Measurements from ENCODE around the gene CCDC8. TPM values are rescaled to one million over a fixed set of nuclear protein-coding genes. Genes with fewer than 3 reads are reported as not detected.
"Not testable (repeated sequence)": the region's sequence is repeated elsewhere in the genome, so short reads cannot be mapped to it uniquely, and the experiment has no call there.

The CCDC8 gene
- total and polyA plus RNA-seq, 5 donors from 2014 or later, result not detected

GRCh38 chr19:46407856-46408663, 5.3 kb downstream of the CCDC8 start:
- Histone ChIP-seq H3K27me3 (ENCODE audit: control insufficient read depth, insufficient read depth, low read length) (peaks cover 8% of the 10 kb centered on the region), H3K36me3 (ENCODE audit: control insufficient read depth, insufficient read depth, low read length) (no peaks in the 10 kb centered on the region), H3K9me3 (ENCODE audit: control insufficient read depth in 2 of 2, low read length in 2 of 2) (no peaks in the 10 kb centered on the region), H3K27ac (ENCODE audit: insufficient read depth, low read length, poor library complexity, severe bottlenecking) (no peak overlapping the region), H3K4me1 (ENCODE audit: control insufficient read depth, insufficient read depth, low read length, poor library complexity, severe bottlenecking) (peaks cover 12% of the 10 kb centered on the region), H3K4me3 (ENCODE audit: low read depth, low read length) (no peak overlapping the region)
- peaks cover 0 to 21% (median 10%) of the 10 kb centered on the region in 4 donors for H3K4me1 Mint-ChIP-seq
- ATAC-seq (ENCODE audit: low read depth in 2 of 2) (no peak), DNase-seq (no peak)
- no peak overlapping the region for H3K4me3 Mint-ChIP-seq
- peaks cover 76% of the 10 kb centered on the region for H3K27me3 Mint-ChIP-seq
- H3K9me3 Mint-ChIP-seq, result peaks cover 0 to 5% (median 0%) of the 10 kb centered on the region in 7 donors
- no peak overlapping the region for H3K27ac Mint-ChIP-seq
- H3K36me3 Mint-ChIP-seq, result no peaks in the 10 kb centered on the region

DNA sequence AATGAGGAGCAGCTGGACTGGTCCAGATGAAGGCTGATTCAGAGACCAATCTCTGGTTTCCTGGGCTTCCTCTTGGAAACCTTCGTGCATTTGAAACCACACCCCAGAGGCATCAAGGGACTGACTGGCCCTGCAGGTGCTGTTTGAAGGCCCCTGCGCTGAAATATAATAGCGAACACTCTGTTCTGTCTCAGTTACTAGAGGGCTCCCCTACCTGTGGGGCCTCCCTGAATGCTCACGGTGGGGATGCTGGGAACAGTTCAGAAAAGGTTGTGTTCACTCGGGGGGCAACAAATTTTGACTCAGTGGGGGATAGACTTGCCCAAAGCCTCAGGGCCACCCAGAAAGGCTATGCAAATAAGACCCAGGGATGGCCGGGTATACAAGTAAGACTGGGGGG, 6.4 kb downstream of the CCDC8 start:
- Histone ChIP-seq H3K27ac (ENCODE audit: insufficient read depth, low read length, poor library complexity, severe bottlenecking) (no peak overlapping the region), H3K4me1 (ENCODE audit: control insufficient read depth, insufficient read depth, low read length, poor library complexity, severe bottlenecking) (peaks cover 12% of the 10 kb centered on the region), H3K27me3 (ENCODE audit: control insufficient read depth, insufficient read depth, low read length) (peaks cover 8% of the 10 kb centered on the region), H3K36me3 (ENCODE audit: control insufficient read depth, insufficient read depth, low read length) (no peaks in the 10 kb centered on the region), H3K4me3 (ENCODE audit: low read depth, low read length) (no peak overlapping the region), H3K9me3 (ENCODE audit: control insufficient read depth in 2 of 2, low read length in 2 of 2) (no peaks in the 10 kb centered on the region)
- Mint-ChIP-seq H3K4me1 (peaks cover 0 to 23% (median 9%) of the 10 kb centered on the region in 4 donors), H3K36me3 (no peaks in the 10 kb centered on the region), H3K27ac (no peak overlapping the region), H3K4me3 (peak overlapping the region in 1 of 4 donors; percentile 68), H3K9me3 (peaks cover 0 to 5% (median 0%) of the 10 kb centered on the region in 7 donors), H3K27me3 (peaks cover 86% of the 10 kb centered on the region)
- DNase-seq (no peak), ATAC-seq (ENCODE audit: low read depth in 2 of 2) (no peak)

DNA sequence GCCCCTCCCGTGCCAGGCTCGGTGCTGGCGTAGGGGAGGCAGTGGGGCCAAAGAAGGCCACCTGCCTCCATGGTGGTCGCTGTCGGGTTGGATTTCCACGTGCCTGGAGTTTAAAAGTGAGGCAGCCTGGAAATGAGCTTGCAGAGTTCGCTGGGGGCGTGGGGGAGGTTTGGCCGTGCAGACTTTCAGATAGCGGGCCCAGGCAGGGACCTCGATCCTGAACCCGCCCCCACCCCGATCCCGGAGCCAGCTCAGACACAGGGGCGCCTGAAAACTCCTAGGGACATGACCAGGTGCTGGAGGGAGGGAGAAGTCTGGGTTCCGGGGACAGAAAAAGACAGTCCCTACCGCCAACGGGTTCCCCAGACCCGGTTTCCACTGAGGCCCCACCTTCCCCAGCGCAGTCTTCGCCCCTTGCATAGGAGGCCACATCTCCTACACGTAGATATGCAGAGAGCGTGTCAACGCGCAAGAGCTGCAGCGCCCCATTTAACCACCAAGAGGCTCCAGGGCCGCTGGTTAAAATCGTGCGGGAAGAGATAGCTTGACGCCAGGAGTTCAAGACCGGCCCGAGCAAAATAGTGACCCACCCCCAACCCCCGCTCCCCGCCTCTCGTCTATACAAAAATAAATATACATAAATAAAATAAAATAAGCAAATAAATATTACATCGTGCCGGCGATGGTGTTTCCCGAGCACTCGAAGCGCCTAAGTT, 8.5 kb downstream of the CCDC8 start:
- H3K4me3 ChIP-seq (ENCODE audit: low read depth, low read length), result no peak overlapping the region
- Mint-ChIP-seq H3K4me3 (peak overlapping the region in 3 of 4 donors; percentile 12 to 85 (median 36)), H3K27me3 (peaks cover 70% of the 10 kb centered on the region), H3K36me3 (no peaks in the 10 kb centered on the region), H3K27ac (no peak overlapping the region), H3K9me3 (peaks cover 0 to 5% (median 0%) of the 10 kb centered on the region in 7 donors), H3K4me1 (peaks cover 0 to 25% (median 9%) of the 10 kb centered on the region in 4 donors)
- H3K9me3 ChIP-seq (ENCODE audit: control insufficient read depth in 2 of 2, low read length in 2 of 2), result no peaks in the 10 kb centered on the region
- no peak for DNase-seq
- no peak overlapping the region for H3K27ac ChIP-seq (ENCODE audit: insufficient read depth, low read length, poor library complexity, severe bottlenecking)
- peaks cover 12% of the 10 kb centered on the region for H3K4me1 ChIP-seq (ENCODE audit: control insufficient read depth, insufficient read depth, low read length, poor library complexity, severe bottlenecking)
- ATAC-seq (ENCODE audit: low read depth in 2 of 2), result no peak
- peaks cover 8% of the 10 kb centered on the region for H3K27me3 ChIP-seq (ENCODE audit: control insufficient read depth, insufficient read depth, low read length)
- H3K36me3 ChIP-seq (ENCODE audit: control insufficient read depth, insufficient read depth, low read length), result no peaks in the 10 kb centered on the region

GRCh38 chr19:46404055-46404752, 9.2 kb downstream of the CCDC8 start:
- Mint-ChIP-seq H3K27ac (peak overlapping the region in 2 of 3 donors; percentile 13 to 76), H3K4me3 (peak overlapping the region in 3 of 4 donors; percentile 74 to 85 (median 77))

GRCh38 chr19:46402725-46403124, 10.6 kb downstream of the CCDC8 start:
- Mint-ChIP-seq H3K36me3 (no peaks in the 10 kb centered on the region), H3K4me1 (peaks cover 0 to 18% (median 9%) of the 10 kb centered on the region in 4 donors), H3K4me3 (no peak overlapping the region), H3K27me3 (peaks cover 75% of the 10 kb centered on the region), H3K9me3 (peaks cover 0 to 3% (median 0%) of the 10 kb centered on the region in 7 donors), H3K27ac (no peak overlapping the region)
- Histone ChIP-seq H3K4me3 (ENCODE audit: low read depth, low read length) (no peak overlapping the region), H3K27ac (ENCODE audit: insufficient read depth, low read length, poor library complexity, severe bottlenecking) (no peak overlapping the region), H3K4me1 (ENCODE audit: control insufficient read depth, insufficient read depth, low read length, poor library complexity, severe bottlenecking) (peaks cover 12% of the 10 kb centered on the region), H3K9me3 (ENCODE audit: control insufficient read depth in 2 of 2, low read length in 2 of 2) (no peaks in the 10 kb centered on the region), H3K27me3 (ENCODE audit: control insufficient read depth, insufficient read depth, low read length) (peaks cover 2% of the 10 kb centered on the region), H3K36me3 (ENCODE audit: control insufficient read depth, insufficient read depth, low read length) (no peaks in the 10 kb centered on the region)
- DNase-seq (no peak), ATAC-seq (ENCODE audit: low read depth in 2 of 2) (no peak)

More at GRCh38 chr19:46404055-46404752, 9.2 kb downstream of the CCDC8 start:
- Histone ChIP-seq H3K36me3 (ENCODE audit: control insufficient read depth, insufficient read depth, low read length) (no peaks in the 10 kb centered on the region), H3K27ac (ENCODE audit: insufficient read depth, low read length, poor library complexity, severe bottlenecking) (no peak overlapping the region), H3K27me3 (ENCODE audit: control insufficient read depth, insufficient read depth, low read length) (peaks cover 7% of the 10 kb centered on the region), H3K4me1 (ENCODE audit: control insufficient read depth, insufficient read depth, low read length, poor library complexity, severe bottlenecking) (peaks cover 12% of the 10 kb centered on the region), H3K4me3 (ENCODE audit: low read depth, low read length) (no peak overlapping the region), H3K9me3 (ENCODE audit: control insufficient read depth in 2 of 2, low read length in 2 of 2) (no peaks in the 10 kb centered on the region)
- H3K4me1 Mint-ChIP-seq, result peaks cover 0 to 25% (median 9%) of the 10 kb centered on the region in 4 donors
- peaks cover 75% of the 10 kb centered on the region for H3K27me3 Mint-ChIP-seq
- H3K36me3 Mint-ChIP-seq, result no peaks in the 10 kb centered on the region
- peaks cover 0 to 5% (median 0%) of the 10 kb centered on the region in 7 donors for H3K9me3 Mint-ChIP-seq
- DNase-seq (no peak), ATAC-seq (ENCODE audit: low read depth in 2 of 2) (no peak)

DNA sequence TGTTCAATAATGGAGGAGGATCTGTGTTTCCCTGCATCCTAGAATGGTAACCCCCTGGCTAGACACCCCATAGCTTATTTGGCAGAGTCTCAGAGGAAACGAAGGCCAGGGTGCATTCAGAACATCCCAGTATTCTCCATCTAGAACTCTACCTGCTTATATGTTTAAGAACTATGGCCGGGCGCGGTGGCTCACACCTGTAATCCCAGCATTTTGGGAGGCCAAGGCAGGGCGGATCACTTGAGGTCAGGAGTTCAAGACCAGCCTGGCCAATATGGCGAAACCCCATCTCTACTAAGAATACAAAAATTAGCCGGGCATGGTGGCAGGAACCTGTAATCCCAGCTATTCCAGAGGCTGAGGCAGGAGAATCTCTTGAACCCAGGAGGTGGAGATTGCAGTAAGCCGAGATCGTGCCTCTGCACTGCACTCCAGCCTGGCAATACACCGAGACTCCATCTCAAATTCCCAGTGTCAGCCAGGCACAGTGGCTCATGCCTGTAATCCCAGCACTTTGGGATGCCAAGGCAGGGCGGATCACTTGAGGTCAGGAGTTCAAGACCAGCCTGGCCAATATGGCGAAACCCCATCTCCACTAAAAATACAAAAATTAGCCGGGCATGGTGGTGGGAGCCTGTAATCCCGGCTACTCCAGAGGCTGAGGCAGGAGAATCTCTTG, 15.4 kb downstream of the CCDC8 start:
- ATAC-seq (ENCODE audit: low read depth in 2 of 2); DNase-seq; H3K4me3 Mint-ChIP-seq; H3K36me3 ChIP-seq (ENCODE audit: control insufficient read depth, insufficient read depth, low read length); H3K9me3 Mint-ChIP-seq; H3K36me3 Mint-ChIP-seq; H3K4me3 ChIP-seq (ENCODE audit: low read depth, low read length); H3K4me1 ChIP-seq (ENCODE audit: control insufficient read depth, insufficient read depth, low read length, poor library complexity, severe bottlenecking); H3K27ac Mint-ChIP-seq; H3K9me3 ChIP-seq (ENCODE audit: control insufficient read depth in 2 of 2, low read length in 2 of 2); H3K27me3 ChIP-seq (ENCODE audit: control insufficient read depth, insufficient read depth, low read length); H3K27ac ChIP-seq (ENCODE audit: insufficient read depth, low read length, poor library complexity, severe bottlenecking): not testable (repeated sequence)
- Mint-ChIP-seq H3K27me3 (peaks cover 38% of the 10 kb centered on the region), H3K4me1 (peaks cover 0 to 10% (median 2%) of the 10 kb centered on the region in 4 donors)

GRCh38 chr19:46394402-46394797, 19.0 kb downstream of the CCDC8 start:
- Histone ChIP-seq H3K9me3 (ENCODE audit: control insufficient read depth in 2 of 2, low read length in 2 of 2) (no peaks in the 10 kb centered on the region), H3K4me1 (ENCODE audit: control insufficient read depth, insufficient read depth, low read length, poor library complexity, severe bottlenecking) (no peaks in the 10 kb centered on the region), H3K27ac (ENCODE audit: insufficient read depth, low read length, poor library complexity, severe bottlenecking) (no peak overlapping the region), H3K4me3 (ENCODE audit: low read depth, low read length) (no peak overlapping the region), H3K27me3 (ENCODE audit: control insufficient read depth, insufficient read depth, low read length) (no peaks in the 10 kb centered on the region), H3K36me3 (ENCODE audit: control insufficient read depth, insufficient read depth, low read length) (peaks cover 11% of the 10 kb centered on the region)
- Mint-ChIP-seq H3K9me3 (no peaks in the 10 kb centered on the region), H3K4me3 (peak overlapping the region in 1 of 4 donors; percentile 61), H3K36me3 (peaks cover 23% of the 10 kb centered on the region), H3K27me3 (peaks cover 21% of the 10 kb centered on the region), H3K4me1 (peaks cover 0 to 6% (median 1%) of the 10 kb centered on the region in 4 donors), H3K27ac (no peak overlapping the region)
- DNase-seq (no peak), ATAC-seq (ENCODE audit: low read depth in 2 of 2) (no peak)

Measured in CD4-positive, CD25-positive, alpha-beta regulatory T cell (primary cell).